HTR-8/SVneo (cell line): ENCODE data around the gene PIWIL4.
A peak's percentile ranks its signal among the peaks of the same experiment; 100 is the strongest.
"Not testable (repeated sequence)": the region's sequence is repeated elsewhere in the genome, so short reads cannot be mapped to it uniquely, and the experiment has no call there.

Experiments
- DNase-seq: peaks from one replicate; pipeline ENCODE4 v3.0.0; 2011; ENCODE audit warnings: low spot score, mixed read lengths; ENCODE audit not compliant: insufficient read length
- FAIRE-seq: peaks from 2 replicates; lab custom pipeline; 2011; peaks lifted over from hg19 to GRCh38; lab: Jason Lieb, UNC

PIWIL4 gene

GRCh38 chr11:94546162-94546470 lies 21.1 kb upstream of the PIWIL4 start:
- FAIRE-seq = no peak
- DNase-seq = no peak

- FAIRE-seq (no peak), DNase-seq (no peak)
These were observed 20.3 kb upstream of the PIWIL4 start for GRCh38 chr11:94546886-94547285.

- DNase-seq (no peak), FAIRE-seq (no peak)
These were observed 18.0 kb upstream of the PIWIL4 start for GRCh38 chr11:94549146-94549545.

GRCh38 chr11:94550513-94550912 lies 16.7 kb upstream of the PIWIL4 start:
- DNase-seq = no peak
- no peak for FAIRE-seq

- FAIRE-seq (no peak), DNase-seq (no peak)
These were observed 13.2 kb upstream of the PIWIL4 start for GRCh38 chr11:94553938-94554337.

GRCh38 chr11:94555752-94556329 lies 11.3 kb upstream of the PIWIL4 start:
- DNase-seq, FAIRE-seq: not testable (repeated sequence)

- FAIRE-seq = no peak
These were observed 9.7 kb upstream of the PIWIL4 start for GRCh38 chr11:94557421-94557820.

GRCh38 chr11:94557992-94558391 lies 9.2 kb upstream of the PIWIL4 start:
- no peak for DNase-seq
- no peak for FAIRE-seq

More at GRCh38 chr11:94557421-94557820, 9.7 kb upstream of the PIWIL4 start:
- no peak for DNase-seq

- no peak for FAIRE-seq
- no peak for DNase-seq
These were observed 8.7 kb upstream of the PIWIL4 start for GRCh38 chr11:94558468-94558867.

GRCh38 chr11:94558932-94559331 lies 8.2 kb upstream of the PIWIL4 start:
- no peak for DNase-seq
- FAIRE-seq = no peak

GRCh38 chr11:94559361-94559760 lies 7.8 kb upstream of the PIWIL4 start:
- FAIRE-seq (no peak), DNase-seq (no peak)

GRCh38 chr11:94560834-94561233 lies 6.3 kb upstream of the PIWIL4 start:
- FAIRE-seq (no peak), DNase-seq (no peak)

GRCh38 chr11:94563176-94563847 lies 3.9 kb upstream of the PIWIL4 start:
- FAIRE-seq (no peak), DNase-seq (peak; percentile 45)

GRCh38 chr11:94563848-94564467 lies 3.2 kb upstream of the PIWIL4 start:
- FAIRE-seq = no peak
- no peak for DNase-seq

- DNase-seq (no peak), FAIRE-seq (no peak)
These were observed 1.0 kb downstream of the PIWIL4 start for GRCh38 chr11:94568200-94568599.

GRCh38 chr11:94568717-94569116 lies 1.5 kb downstream of the PIWIL4 start:
- DNase-seq (no peak), FAIRE-seq (no peak)

- DNase-seq, FAIRE-seq: not testable (repeated sequence)
These were observed 5.8 kb downstream of the PIWIL4 start for GRCh38 chr11:94572975-94573374.

GRCh38 chr11:94574193-94574961 lies 7.2 kb downstream of the PIWIL4 start:
- no peak for FAIRE-seq
- DNase-seq = no peak

GRCh38 chr11:94576306-94576705 lies 9.1 kb downstream of the PIWIL4 start:
- DNase-seq (no peak), FAIRE-seq (no peak)

- FAIRE-seq = no peak
These were observed 10.7 kb downstream of the PIWIL4 start for GRCh38 chr11:94577841-94578240.

GRCh38 chr11:94581926-94582325 lies 14.8 kb downstream of the PIWIL4 start:
- FAIRE-seq = no peak
- DNase-seq = no peak

More at GRCh38 chr11:94577841-94578240, 10.7 kb downstream of the PIWIL4 start:
- DNase-seq = no peak
